Measurements from ENCODE around the gene ITIH2.
"Not testable (repeated sequence)": the region's sequence is repeated elsewhere in the genome, so short reads cannot be mapped to it uniquely, and the experiment has no call there.

Gene ITIH2
- 0 to 1.7 (median 0) reads per million in 17 experiments for total RNA-seq

GRCh38 chr10:7703140-7703539 lies at the start of gene ITIH2:
Gene ITIH2, plus strand, starts transcription at chr10:7703316. Its CDS starts 119 bp downstream, at chr10:7703435.
- DNase-seq = no peak

GRCh38 chr10:7657079-7657478 lies 46.0 kb upstream of the ITIH2 start:
- DNase-seq = not testable (repeated sequence)

- no peak for DNase-seq
Measured at GRCh38 chr10:7657552-7657951, 45.6 kb upstream of the ITIH2 start.

- DNase-seq = no peak
Measured at GRCh38 chr10:7659560-7659959, 43.6 kb upstream of the ITIH2 start.

- no peak for DNase-seq
Measured at GRCh38 chr10:7662522-7662921, 40.6 kb upstream of the ITIH2 start.

GRCh38 chr10:7664707-7665106 lies 38.4 kb upstream of the ITIH2 start:
- no peak for DNase-seq

- no peak for DNase-seq
Measured at GRCh38 chr10:7665767-7666166, 37.3 kb upstream of the ITIH2 start.

GRCh38 chr10:7666253-7667023 lies 36.7 kb upstream of the ITIH2 start, which contains the start of gene ITIH5:
Gene ITIH5, minus strand, starts transcription at chr10:7666966. Its CDS starts 74 bp downstream, at chr10:7666892.
- DNase-seq = peak in 3 of 4 experiments; percentile 10 to 28 (median 21)

GRCh38 chr10:7667262-7668141 lies 35.6 kb upstream of the ITIH2 start:
- DNase-seq = no peak

GRCh38 chr10:7670157-7670556 lies 33.0 kb upstream of the ITIH2 start:
- DNase-seq = no peak

- no peak for DNase-seq
Measured at GRCh38 chr10:7672341-7673134, 30.6 kb upstream of the ITIH2 start.

- no peak for DNase-seq
Measured at GRCh38 chr10:7679256-7679655, 23.9 kb upstream of the ITIH2 start.

- DNase-seq = not testable (repeated sequence)
Measured at GRCh38 chr10:7680078-7680477, 23.0 kb upstream of the ITIH2 start.

GRCh38 chr10:7686351-7687171 lies 16.6 kb upstream of the ITIH2 start:
- no peak for DNase-seq

- peak; percentile 89 to 91 (median 90) for DNase-seq
Measured at GRCh38 chr10:7687228-7687907, 15.7 kb upstream of the ITIH2 start.

GRCh38 chr10:7689591-7689990 lies 13.5 kb upstream of the ITIH2 start:
- DNase-seq = no peak

- not testable (repeated sequence) for DNase-seq
Measured at GRCh38 chr10:7690885-7691597, 12.1 kb upstream of the ITIH2 start.

- not testable (repeated sequence) for DNase-seq
Measured at GRCh38 chr10:7692368-7692767, 10.7 kb upstream of the ITIH2 start.

GRCh38 chr10:7693194-7693593 lies 9.9 kb upstream of the ITIH2 start:
- DNase-seq = peak in 3 of 4 experiments; percentile 2 to 15 (median 9)

- DNase-seq = no peak
Measured at GRCh38 chr10:7696545-7696944, 6.6 kb upstream of the ITIH2 start.
